Measurements from ENCODE around the gene ALG9.

The ALG9 gene

DNA sequence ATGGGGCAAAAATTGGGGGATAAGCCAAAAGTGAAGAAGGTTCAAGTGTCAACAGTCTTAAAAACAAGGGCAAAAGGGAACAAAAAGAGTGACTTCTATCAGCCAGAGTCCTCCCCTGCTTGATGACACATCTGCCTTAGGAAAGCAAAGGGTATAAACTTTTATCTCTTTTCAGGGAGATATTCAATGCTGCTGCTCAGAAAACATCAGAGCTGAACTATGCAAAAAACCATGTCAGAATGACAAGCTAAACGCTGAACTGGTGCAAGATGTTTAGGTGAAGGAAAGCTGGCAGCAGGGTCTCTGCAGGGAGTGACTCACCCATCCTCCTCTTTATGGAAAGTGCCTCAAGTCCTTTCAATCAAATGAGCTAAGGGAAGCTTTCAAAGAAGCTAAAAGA, 24.7 kb downstream of the ALG9 start:
- H3K4me3 ChIP-seq (ENCODE audit: low read length): no peak overlapping the region
- no peak overlapping the region for H3K9ac ChIP-seq (ENCODE audit: low read depth, low read length)
- WGBS: 26% methylated on average over 1 of the region's 1 CpG

DNA sequence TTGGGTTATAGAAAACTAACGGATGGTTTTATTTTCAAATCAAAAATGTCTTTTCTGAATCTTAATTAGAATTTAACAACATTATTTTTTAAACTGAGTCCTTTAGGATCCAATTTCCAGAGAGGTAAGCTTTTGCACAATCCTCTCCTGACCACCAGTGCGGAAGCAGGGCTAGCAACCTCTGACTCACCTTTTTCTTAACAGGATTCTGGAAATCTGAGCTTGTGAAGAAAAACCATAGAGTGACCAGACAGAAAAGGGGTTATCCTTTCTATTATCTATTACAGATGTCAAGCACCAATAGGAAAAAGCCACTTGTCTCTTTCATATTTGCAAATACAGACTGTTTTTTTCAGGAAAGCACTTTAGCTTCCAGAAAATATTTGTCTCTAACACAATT, 25.3 kb downstream of the ALG9 start:
- no peaks in the 10 kb centered on the region for H3K9me3 ChIP-seq (ENCODE audit: insufficient read depth, low read depth, low read length)
- H3K4me1 ChIP-seq (ENCODE audit: insufficient read depth, low read length): peaks cover 19% of the 10 kb centered on the region; the same call in 1 of the 2 replicates
- H3K36me3 ChIP-seq (ENCODE audit: insufficient read depth, low read length): peaks cover 27% of the 10 kb centered on the region
- WGBS: 90% methylated on average over 1 of the region's 2 CpGs
- no peaks in the 10 kb centered on the region for H3K27me3 ChIP-seq (ENCODE audit: insufficient read depth, low read length)
- H3K27ac ChIP-seq (ENCODE audit: low read depth, low read length): no peak overlapping the region; the same call in 1 of the 2 replicates
- no peak overlapping the region for H3K9ac ChIP-seq (ENCODE audit: low read depth, low read length)
- H3K4me3 ChIP-seq (ENCODE audit: low read length): no peak overlapping the region

More for the DNA sequence above, 24.7 kb downstream of the ALG9 start:
- Histone ChIP-seq H3K9me3 (ENCODE audit: insufficient read depth, low read depth, low read length) (no peaks in the 10 kb centered on the region), H3K27ac (ENCODE audit: low read depth, low read length) (no peak overlapping the region), H3K27me3 (ENCODE audit: insufficient read depth, low read length) (no peaks in the 10 kb centered on the region), H3K4me1 (ENCODE audit: insufficient read depth, low read length) (peaks cover 16% of the 10 kb centered on the region; the same call in 1 of the 2 replicates), H3K36me3 (ENCODE audit: insufficient read depth, low read length) (peaks cover 27% of the 10 kb centered on the region)

DNA sequence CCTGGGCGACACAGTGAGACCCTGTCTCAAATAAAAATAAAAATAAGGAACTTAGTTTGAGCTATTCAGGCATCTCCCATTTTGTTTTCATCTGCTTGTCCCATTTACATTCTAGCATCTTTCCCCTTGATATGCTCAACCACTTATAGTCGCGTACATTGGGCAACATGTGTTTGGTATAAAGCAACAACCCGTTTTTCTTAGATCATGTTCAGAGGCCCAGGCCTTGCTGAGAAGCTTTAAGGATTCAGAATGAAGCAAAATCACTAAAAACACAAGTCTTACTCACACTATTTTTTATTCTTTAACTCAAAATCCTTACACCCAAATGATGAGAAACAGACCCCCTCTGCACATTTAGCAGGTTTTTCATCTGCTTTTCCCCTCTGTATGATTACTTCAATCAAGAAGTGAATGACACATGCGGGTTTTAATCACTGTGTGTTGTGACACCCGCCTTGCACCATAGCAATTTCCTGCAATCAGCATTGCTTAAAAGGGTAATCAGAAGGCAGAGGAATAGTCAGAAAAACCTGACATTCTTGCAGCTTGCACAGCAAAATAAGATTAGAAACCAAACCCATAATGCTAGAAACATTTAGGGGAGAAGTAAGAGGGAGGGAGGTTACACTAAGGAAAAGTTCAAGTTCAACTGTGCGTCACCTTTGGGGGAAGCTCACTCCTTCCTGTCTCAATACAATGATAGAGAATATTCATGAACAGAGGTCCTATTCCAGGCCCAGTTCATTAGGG, 25.9 kb downstream of the ALG9 start:
- Histone ChIP-seq H3K4me1 (ENCODE audit: insufficient read depth, low read length) (peaks cover 25% of the 10 kb centered on the region), H3K9ac (ENCODE audit: low read depth, low read length) (no peak overlapping the region), H3K27me3 (ENCODE audit: insufficient read depth, low read length) (no peaks in the 10 kb centered on the region), H3K36me3 (ENCODE audit: insufficient read depth, low read length) (peaks cover 23% of the 10 kb centered on the region; the same call in 1 of the 2 replicates), H3K9me3 (ENCODE audit: insufficient read depth, low read depth, low read length) (no peaks in the 10 kb centered on the region), H3K27ac (ENCODE audit: low read depth, low read length) (no peak overlapping the region; the same call in 1 of the 2 replicates), H3K4me3 (ENCODE audit: low read length) (no peak overlapping the region)
- WGBS: 96% methylated on average over 7 of the region's 7 CpGs

DNA sequence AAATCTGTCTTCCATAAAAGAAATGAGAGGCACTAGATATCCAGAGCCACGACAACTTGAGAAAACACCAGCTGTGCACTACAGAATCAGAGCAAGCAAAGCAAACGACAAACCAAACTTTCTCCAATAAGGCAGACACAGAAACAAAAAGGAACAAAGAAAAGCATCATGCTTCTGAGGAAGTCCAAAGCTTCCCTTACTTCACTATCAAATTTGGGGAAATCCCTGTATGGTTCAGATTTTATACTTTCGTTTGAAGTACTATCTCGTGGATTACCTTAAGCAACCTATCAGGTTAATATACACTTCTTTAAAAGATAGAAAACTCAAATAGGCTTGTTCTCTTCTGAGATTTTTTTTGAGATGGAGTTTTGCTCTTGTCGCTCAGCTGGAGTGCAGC, 27.7 kb downstream of the ALG9 start:
- peaks cover 34% of the 10 kb centered on the region for H3K4me1 ChIP-seq (ENCODE audit: insufficient read depth, low read length)

DNA sequence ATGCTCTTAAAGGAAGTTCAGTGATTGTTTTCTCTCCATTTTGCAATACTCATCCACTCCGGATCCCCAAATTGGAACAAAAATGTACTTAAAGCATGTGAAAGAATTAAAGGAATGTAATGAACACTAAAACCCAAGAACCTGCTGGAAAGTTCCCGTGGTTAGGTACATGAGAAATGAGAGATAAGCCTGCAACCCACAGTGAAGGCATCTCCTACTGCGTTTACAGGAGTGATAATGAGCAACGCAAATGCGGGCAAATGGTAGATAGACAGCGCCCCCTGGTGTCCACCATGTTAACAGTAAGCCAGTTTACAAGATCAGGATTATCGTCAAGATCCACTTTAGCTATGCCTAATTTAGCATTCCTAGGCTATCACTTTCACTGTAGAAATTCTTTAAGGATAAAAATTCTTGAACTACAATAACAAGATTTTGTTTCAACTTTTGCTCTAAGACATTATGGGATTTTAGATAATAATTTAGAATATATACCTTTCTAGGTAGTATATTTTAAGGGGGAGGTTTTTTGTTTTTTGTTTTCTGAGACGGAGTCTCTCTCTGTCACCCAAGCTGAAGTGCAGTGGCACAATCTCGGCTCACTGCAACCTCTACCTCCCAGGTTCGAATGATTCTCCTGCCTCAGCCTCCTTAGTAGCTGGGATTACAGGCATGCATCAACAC, 29.9 kb downstream of the ALG9 start:
- no peak overlapping the region for H3K4me3 ChIP-seq (ENCODE audit: low read length)
- 27% methylated on average over 9 of the region's 10 CpGs for WGBS
- peaks cover 26% of the 10 kb centered on the region for H3K4me1 ChIP-seq (ENCODE audit: insufficient read depth, low read length)
- peaks cover 26% of the 10 kb centered on the region for H3K36me3 ChIP-seq (ENCODE audit: insufficient read depth, low read length)
- H3K9me3 ChIP-seq (ENCODE audit: insufficient read depth, low read depth, low read length): no peaks in the 10 kb centered on the region
- H3K27ac ChIP-seq (ENCODE audit: low read depth, low read length): no peak overlapping the region
- no peak overlapping the region for H3K9ac ChIP-seq (ENCODE audit: low read depth, low read length)
- no peaks in the 10 kb centered on the region for H3K27me3 ChIP-seq (ENCODE audit: insufficient read depth, low read length)

More for the DNA sequence above, 27.7 kb downstream of the ALG9 start:
- no peak overlapping the region for H3K27ac ChIP-seq (ENCODE audit: low read depth, low read length)
- no peaks in the 10 kb centered on the region for H3K27me3 ChIP-seq (ENCODE audit: insufficient read depth, low read length)
- no peak overlapping the region for H3K4me3 ChIP-seq (ENCODE audit: low read length)
- 92% methylated on average over 5 of the region's 5 CpGs for WGBS
- H3K36me3 ChIP-seq (ENCODE audit: insufficient read depth, low read length): peaks cover 15% of the 10 kb centered on the region; the same call in 1 of the 2 replicates
- H3K9me3 ChIP-seq (ENCODE audit: insufficient read depth, low read depth, low read length): no peaks in the 10 kb centered on the region
- no peak overlapping the region for H3K9ac ChIP-seq (ENCODE audit: low read depth, low read length)

DNA sequence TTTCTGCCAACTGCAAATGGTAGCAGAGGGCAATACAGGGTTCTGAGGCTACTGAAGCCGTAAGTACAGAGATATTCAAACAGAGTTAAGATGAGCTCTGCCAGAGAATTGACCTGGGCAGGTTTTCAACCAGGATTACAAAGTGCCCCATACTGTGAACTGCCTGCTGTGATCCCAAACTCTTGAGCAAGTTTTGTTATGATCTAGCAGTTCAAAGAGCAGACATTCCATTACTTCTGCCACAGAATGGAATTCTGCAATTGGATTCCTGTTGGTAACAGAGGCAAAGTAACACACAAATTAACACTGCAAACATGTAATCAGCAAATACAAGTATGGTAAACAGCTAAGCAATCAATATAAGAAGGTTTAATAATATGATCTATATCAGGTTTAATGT, 31.2 kb downstream of the ALG9 start:
- Histone ChIP-seq H3K36me3 (ENCODE audit: insufficient read depth, low read length) (peaks cover 35% of the 10 kb centered on the region), H3K27me3 (ENCODE audit: insufficient read depth, low read length) (no peaks in the 10 kb centered on the region), H3K4me1 (ENCODE audit: insufficient read depth, low read length) (peaks cover 18% of the 10 kb centered on the region), H3K9ac (ENCODE audit: low read depth, low read length) (no peak overlapping the region), H3K27ac (ENCODE audit: low read depth, low read length) (no peak overlapping the region), H3K9me3 (ENCODE audit: insufficient read depth, low read depth, low read length) (no peaks in the 10 kb centered on the region), H3K4me3 (ENCODE audit: low read length) (no peak overlapping the region)
- 48% methylated on average over 1 of the region's 1 CpG for WGBS

DNA sequence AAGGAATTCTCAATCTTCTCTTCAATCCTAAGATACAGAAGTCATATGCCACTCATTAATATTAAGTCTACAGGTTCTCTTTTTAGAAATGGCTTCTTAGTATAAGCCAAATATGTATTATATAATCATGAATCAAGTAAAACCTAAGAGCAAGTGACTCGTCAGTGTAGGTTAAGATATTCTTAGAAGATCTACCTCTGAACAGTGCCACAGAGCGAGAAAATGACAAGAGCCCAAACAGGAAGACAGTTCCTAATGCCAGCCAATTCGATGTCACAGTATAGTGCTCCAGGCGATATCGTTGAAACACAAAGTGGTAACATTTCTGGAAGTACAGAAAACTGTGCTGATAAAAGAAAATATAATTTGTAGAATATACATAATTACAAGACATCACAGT, 33.3 kb downstream of the ALG9 start:
- H3K27ac ChIP-seq (ENCODE audit: low read depth, low read length): no peak overlapping the region
- H3K36me3 ChIP-seq (ENCODE audit: insufficient read depth, low read length): peaks cover 23% of the 10 kb centered on the region
- WGBS: 95% methylated on average over 5 of the region's 5 CpGs
- H3K27me3 ChIP-seq (ENCODE audit: insufficient read depth, low read length): no peaks in the 10 kb centered on the region
- no peak overlapping the region for H3K9ac ChIP-seq (ENCODE audit: low read depth, low read length)
- H3K4me3 ChIP-seq (ENCODE audit: low read length): no peak overlapping the region
- no peaks in the 10 kb centered on the region for H3K9me3 ChIP-seq (ENCODE audit: insufficient read depth, low read depth, low read length)
- H3K4me1 ChIP-seq (ENCODE audit: insufficient read depth, low read length): peaks cover 18% of the 10 kb centered on the region

DNA sequence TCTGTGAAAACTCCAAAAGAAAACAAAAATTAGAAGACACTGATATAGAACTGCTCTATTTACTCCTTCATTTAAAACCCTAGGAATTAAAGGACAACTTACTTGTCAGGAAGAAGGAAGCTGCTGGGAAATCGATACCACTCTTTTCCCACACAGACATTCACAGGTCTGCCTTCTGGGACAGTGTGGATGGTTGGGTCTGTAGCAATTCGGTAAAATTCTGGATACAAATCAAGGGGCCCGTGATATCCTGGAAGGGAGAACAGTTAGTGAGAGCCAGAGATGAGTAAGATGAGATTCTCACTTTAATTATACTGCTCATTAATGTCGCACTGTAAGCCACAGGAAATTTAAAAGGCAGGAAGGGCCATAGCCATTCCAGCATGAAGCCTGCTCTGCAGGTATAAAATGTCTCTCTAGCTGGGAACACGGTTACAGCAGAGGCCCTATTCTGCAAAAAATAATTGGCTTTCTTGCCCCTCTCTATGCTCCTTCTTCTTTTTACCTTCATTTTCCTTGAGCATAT, 34.0 kb downstream of the ALG9 start:
- Histone ChIP-seq H3K36me3 (ENCODE audit: insufficient read depth, low read length) (peaks cover 22% of the 10 kb centered on the region), H3K27ac (ENCODE audit: low read depth, low read length) (no peak overlapping the region), H3K9me3 (ENCODE audit: insufficient read depth, low read depth, low read length) (no peaks in the 10 kb centered on the region), H3K9ac (ENCODE audit: low read depth, low read length) (no peak overlapping the region), H3K4me3 (ENCODE audit: low read length) (no peak overlapping the region), H3K27me3 (ENCODE audit: insufficient read depth, low read length) (no peaks in the 10 kb centered on the region), H3K4me1 (ENCODE audit: insufficient read depth, low read length) (peaks cover 18% of the 10 kb centered on the region)
- WGBS: 96% methylated on average over 4 of the region's 5 CpGs

DNA sequence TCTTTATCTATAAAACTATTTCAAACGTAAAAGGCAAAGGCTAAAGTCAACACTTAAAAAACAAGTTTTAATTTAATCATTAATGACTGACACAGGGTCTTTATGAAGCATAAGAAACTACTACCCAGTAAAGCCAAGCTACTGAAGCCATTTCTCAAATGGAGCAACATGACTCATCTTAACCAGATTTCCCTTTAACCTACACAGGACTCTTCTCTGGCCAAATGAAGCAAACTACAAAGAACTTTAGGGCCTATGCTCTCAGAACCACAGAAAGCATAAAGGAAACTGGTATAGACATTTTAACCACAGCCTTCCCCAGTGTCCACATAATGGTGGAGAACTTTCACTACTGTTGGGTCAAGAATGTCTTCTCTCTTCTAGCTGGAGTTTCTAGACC, 34.7 kb downstream of the ALG9 start:
- no peaks in the 10 kb centered on the region for H3K27me3 ChIP-seq (ENCODE audit: insufficient read depth, low read length)
- H3K4me1 ChIP-seq (ENCODE audit: insufficient read depth, low read length): peaks cover 18% of the 10 kb centered on the region
- 90% methylated on average over 1 of the region's 1 CpG for WGBS
- H3K9ac ChIP-seq (ENCODE audit: low read depth, low read length): no peak overlapping the region
- no peak overlapping the region for H3K27ac ChIP-seq (ENCODE audit: low read depth, low read length)
- H3K36me3 ChIP-seq (ENCODE audit: insufficient read depth, low read length): peaks cover 22% of the 10 kb centered on the region
- no peak overlapping the region for H3K4me3 ChIP-seq (ENCODE audit: low read length)
- H3K9me3 ChIP-seq (ENCODE audit: insufficient read depth, low read depth, low read length): no peaks in the 10 kb centered on the region

DNA sequence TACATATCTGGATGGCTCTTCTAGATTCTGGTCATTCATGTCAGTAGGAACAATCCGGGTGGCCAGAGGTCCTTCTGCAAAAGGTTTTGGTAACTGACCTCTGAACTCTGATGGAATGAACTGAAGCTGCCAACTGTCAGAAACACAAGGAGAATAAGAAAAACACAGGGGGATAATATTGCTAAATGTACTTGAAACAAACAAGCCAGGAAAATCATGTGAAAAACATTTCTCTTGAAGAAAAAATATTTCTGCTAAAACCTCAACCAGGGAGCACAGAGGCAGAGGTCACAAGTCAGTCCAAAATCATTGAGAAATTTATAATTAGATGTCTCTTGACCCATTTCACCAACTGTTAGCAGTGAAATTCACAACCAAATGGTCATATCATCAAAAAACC, 35.2 kb downstream of the ALG9 start:
- no peaks in the 10 kb centered on the region for H3K27me3 ChIP-seq (ENCODE audit: insufficient read depth, low read length)
- no peak overlapping the region for H3K9ac ChIP-seq (ENCODE audit: low read depth, low read length)
- WGBS: 100% methylated on average over 1 of the region's 1 CpG
- no peak overlapping the region for H3K4me3 ChIP-seq (ENCODE audit: low read length)
- H3K4me1 ChIP-seq (ENCODE audit: insufficient read depth, low read length): peaks cover 16% of the 10 kb centered on the region
- H3K9me3 ChIP-seq (ENCODE audit: insufficient read depth, low read depth, low read length): no peaks in the 10 kb centered on the region
- no peak overlapping the region for H3K27ac ChIP-seq (ENCODE audit: low read depth, low read length)
- H3K36me3 ChIP-seq (ENCODE audit: insufficient read depth, low read length): peaks cover 22% of the 10 kb centered on the region

DNA sequence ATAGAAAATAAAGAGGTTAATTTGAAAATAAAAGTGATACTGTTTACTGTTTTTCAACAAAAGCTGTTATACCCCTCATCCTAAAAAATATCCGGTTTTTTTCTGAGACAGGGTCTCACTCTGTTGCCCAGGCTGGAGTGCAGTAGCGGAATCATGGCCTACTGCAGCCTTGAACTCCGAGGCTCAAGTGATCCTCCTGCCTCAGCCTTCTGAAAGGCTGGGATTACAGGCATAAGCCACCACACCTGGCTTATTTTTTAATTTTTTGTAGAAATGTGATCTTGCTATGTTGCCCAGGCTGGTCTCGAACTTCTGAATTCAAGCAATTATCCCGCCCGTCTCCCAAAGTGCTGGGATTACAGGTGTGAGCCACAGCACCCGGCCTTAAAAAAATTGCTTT, 35.7 kb downstream of the ALG9 start:
- Histone ChIP-seq H3K27me3 (ENCODE audit: insufficient read depth, low read length) (no peaks in the 10 kb centered on the region), H3K27ac (ENCODE audit: low read depth, low read length) (no peak overlapping the region), H3K9ac (ENCODE audit: low read depth, low read length) (no peak overlapping the region), H3K4me1 (ENCODE audit: insufficient read depth, low read length) (peaks cover 11% of the 10 kb centered on the region), H3K4me3 (ENCODE audit: low read length) (no peak overlapping the region), H3K36me3 (ENCODE audit: insufficient read depth, low read length) (peaks cover 22% of the 10 kb centered on the region), H3K9me3 (ENCODE audit: insufficient read depth, low read depth, low read length) (no peaks in the 10 kb centered on the region)
- WGBS: 95% methylated on average over 7 of the region's 7 CpGs
